H1 (cell line): ENCODE measurements around the gene RHEB. TPM values are rescaled to one million over a fixed set of nuclear protein-coding genes. Genes with fewer than 3 reads are reported as not detected.

Experiments used
- CTCF ChIA-PET: fragments of 300-600 bp; sonication (Branson Sonifier 250); formaldehyde crosslinking; loops from one replicate; lab custom pipeline; 2021; ENCODE audit not compliant: partially characterized antibody; lab: Charles Lee
- POLR2A ChIA-PET: fragments of 300-600 bp; sonication (Branson Sonifier 250); formaldehyde crosslinking; loops from one replicate; lab custom pipeline; 2021; ENCODE audit warnings: inconsistent platforms; ENCODE audit not compliant: partially characterized antibody; lab: Charles Lee
- DNase-seq, 2 experiments: peaks; one replicate each; pipeline versions ENCODE4 v3.0.0 to v3.0.0-alpha.2; 2010 to 2022; ENCODE audit warnings: low spot score in 2 of 2, low read depth in 1 of 2, mixed read lengths in 1 of 2
- FAIRE-seq: peaks from 2 replicates; lab custom pipeline; 2011; peaks lifted over from hg19 to GRCh38; lab: Jason Lieb, UNC
- H2AFZ ChIP-seq: 2 replicates; pipeline ENCODE4 v1.8.1; 2012; ENCODE audit warnings: low read length, inconsistent platforms
- H2AK5ac ChIP-seq: 2 replicates; pipeline ENCODE4 v1.6.1; 2013; ENCODE audit warnings: low read depth, low read length
- H2BK120ac ChIP-seq: replicated peaks from 2 replicates; pipeline ENCODE3; 2013; ENCODE audit warnings: low read depth, low read length, inconsistent platforms
- H2BK12ac ChIP-seq: 2 replicates; pipeline ENCODE4 v1.6.1; 2013; ENCODE audit warnings: low read depth, low read length
- H2BK15ac ChIP-seq: 2 replicates; pipeline ENCODE4 v1.6.1; 2013; ENCODE audit warnings: low read length
- H2BK20ac ChIP-seq: 2 replicates; pipeline ENCODE4 v1.6.1; 2013; ENCODE audit warnings: low read length
- H2BK5ac ChIP-seq: 2 replicates; pipeline ENCODE4 v1.6.1; 2013; ENCODE audit warnings: low read depth, low read length
- H3K14ac ChIP-seq: 2 replicates; pipeline ENCODE4 v1.6.1; 2013; ENCODE audit warnings: inconsistent platforms; ENCODE audit not compliant: insufficient read length
- H3K18ac ChIP-seq: 2 replicates; pipeline ENCODE4 v1.6.1; 2013; ENCODE audit warnings: low read length; ENCODE audit errors: extremely low read depth
- H3K23ac ChIP-seq: 2 replicates; pipeline ENCODE4 v1.6.1; 2013; ENCODE audit warnings: inconsistent platforms; ENCODE audit not compliant: insufficient read length
- H3K23me2 ChIP-seq: 2 replicates; pipeline ENCODE4 v1.6.1; 2013; ENCODE audit warnings: low read depth, low read length
- H3K27ac ChIP-seq: 2 replicates; pipeline ENCODE4 v1.6.1; 2011; ENCODE audit warnings: low read depth, low read length, inconsistent platforms
- H3K27me3 ChIP-seq, 4 experiments: replicated peaks in 1 of 4; 1 replicate in 1 of 4; 2 replicates in 3 of 4; pipeline versions ENCODE4 v1.6.1 to v1.8.1; 2011 to 2013; ENCODE audit warnings: low read length in 3 of 4, mild to moderate bottlenecking in 3 of 4, inconsistent platforms in 2 of 4, mixed read lengths in 2 of 4, moderate library complexity in 1 of 4; ENCODE audit not compliant: control insufficient read depth in 3 of 4, insufficient read depth in 3 of 4; ENCODE audit errors: extremely low read depth in 1 of 4
- H3K36me3 ChIP-seq, 4 experiments: 2 replicates each; pipeline versions ENCODE4 v1.6.1 to v1.8.1; 2011 to 2013; ENCODE audit warnings: mild to moderate bottlenecking in 4 of 4, low read length in 3 of 4, moderate library complexity in 2 of 4, control low read depth in 1 of 4, inconsistent platforms in 1 of 4; ENCODE audit not compliant: insufficient read depth in 4 of 4, control insufficient read depth in 2 of 4
- H3K4ac ChIP-seq: replicated peaks from 2 replicates; pipeline ENCODE3; 2013; ENCODE audit warnings: low read length, low read depth, mixed read lengths, inconsistent platforms; ENCODE audit not compliant: insufficient read length
- H3K4me1 ChIP-seq, 4 experiments: replicated peaks in 1 of 4; 1 replicate in 1 of 4; 2 replicates in 3 of 4; pipeline versions ENCODE4 v1.6.1 to v1.8.1; 2011 to 2013; ENCODE audit warnings: low read length in 3 of 4, inconsistent platforms in 2 of 4, mixed read lengths in 1 of 4; ENCODE audit not compliant: insufficient read depth in 4 of 4, control insufficient read depth in 3 of 4
- H3K4me2 ChIP-seq, 2 experiments: 2 replicates each; pipeline versions ENCODE4 v1.6.1 to v1.8.1; 2011 to 2013; ENCODE audit warnings: low read depth in 2 of 2, low read length in 2 of 2, control low read depth in 1 of 2, inconsistent platforms in 1 of 2, mild to moderate bottlenecking in 1 of 2; ENCODE audit not compliant: insufficient read depth in 1 of 2
- H3K4me3 ChIP-seq, 4 experiments: fragments of 200-600, 300-600 bp in 1 of 4; sonication (generic), shearing (Covaris generic), sonication (Bioruptor Twin) in 1 of 4; 2 replicates each; pipeline versions ENCODE4 v1.5.1 to v1.8.1; 2011 to 2016; ENCODE audit warnings: low read length in 4 of 4, low read depth in 3 of 4, control low read depth in 2 of 4, inconsistent platforms in 2 of 4, mild to moderate bottlenecking in 2 of 4, mixed read lengths in 1 of 4, moderate library complexity in 1 of 4; ENCODE audit not compliant: insufficient read depth in 2 of 4; ENCODE audit errors: extremely low read depth in 1 of 4
- H3K56ac ChIP-seq: replicated peaks from 2 replicates; pipeline ENCODE3; 2013; ENCODE audit warnings: low read depth, mild to moderate bottlenecking, mixed read lengths, low read length, inconsistent platforms; ENCODE audit not compliant: insufficient read length
- H3K79me1 ChIP-seq: 2 replicates; pipeline ENCODE4 v1.6.1; 2013; ENCODE audit warnings: low read depth, low read length, control low read depth
- H3K79me2 ChIP-seq, 2 experiments: 2 replicates each; pipeline versions ENCODE4 v1.6.1 to v1.8.1; 2012 to 2013; ENCODE audit warnings: low read length in 2 of 2, mild to moderate bottlenecking in 2 of 2, inconsistent platforms in 1 of 2; ENCODE audit not compliant: insufficient read depth in 2 of 2, control insufficient read depth in 1 of 2
- H3K9ac ChIP-seq, 4 experiments: replicated peaks in 1 of 4; 1 replicate in 1 of 4; 2 replicates in 3 of 4; pipeline versions ENCODE4 v1.6.1 to v1.8.1; 2011 to 2013; ENCODE audit warnings: low read depth in 3 of 4, low read length in 3 of 4, control low read depth in 2 of 4, mild to moderate bottlenecking in 2 of 4, moderate library complexity in 2 of 4, inconsistent platforms in 1 of 4; ENCODE audit errors: extremely low read depth in 1 of 4
- H3K9me3 ChIP-seq, 2 experiments: 2 replicates each; pipeline versions ENCODE4 v1.6.1 to v1.8.1; 2012 to 2013; ENCODE audit warnings: mild to moderate bottlenecking in 2 of 2, moderate library complexity in 2 of 2, control low read depth in 1 of 2, inconsistent platforms in 1 of 2, low read depth in 1 of 2, low read length in 1 of 2, mixed read lengths in 1 of 2; ENCODE audit not compliant: insufficient read depth in 2 of 2
- H4K20me1 ChIP-seq, 2 experiments: replicated peaks in 1 of 2; 2 replicates each; pipeline versions ENCODE3 to v1.8.1; 2011 to 2013; ENCODE audit warnings: inconsistent platforms in 2 of 2, low read length in 2 of 2, mild to moderate bottlenecking in 1 of 2; ENCODE audit not compliant: insufficient read depth in 2 of 2, control insufficient read depth in 1 of 2
- H4K5ac ChIP-seq: 2 replicates; pipeline ENCODE4 v1.6.1; 2013; ENCODE audit warnings: low read length, low read depth, mixed read lengths, inconsistent platforms; ENCODE audit not compliant: insufficient read length
- H4K8ac ChIP-seq: 2 replicates; pipeline ENCODE4 v1.8.0; 2013; ENCODE audit warnings: mild to moderate bottlenecking, moderate library complexity, low read length, inconsistent platforms; ENCODE audit not compliant: insufficient read depth; ENCODE audit errors: extremely low read depth
- H4K91ac ChIP-seq: replicated peaks from 2 replicates; pipeline ENCODE3; 2013; ENCODE audit warnings: low read length, mixed read lengths, inconsistent platforms; ENCODE audit not compliant: insufficient read length
- CBX8 ChIP-seq: fragments of 300-800, 300-1000 bp; sonication (generic); IDR thresholded peaks from 2 replicates; pipeline ENCODE4 v1.7.1; 2016; ENCODE audit warnings: low read depth, low read length, borderline replicate concordance
- SUZ12 ChIP-seq: fragments of 200-600 bp; sonication (generic); IDR thresholded peaks from 2 replicates; pipeline ENCODE4 v1.6.1; 2012; ENCODE audit warnings: mild to moderate bottlenecking, inconsistent platforms, low read length, moderate library complexity, mixed read lengths
- WGBS, 2 experiments: shearing (Covaris generic) in 1 of 2; methylation state at CpG; one replicate each; pipeline versions ENCODE4 v1.1.6 to v1.1.7; 2013 to 2015; ENCODE audit warnings: low lambda C conversion rate in 2 of 2, mixed read lengths in 2 of 2, inconsistent platforms in 1 of 2, low coverage in 1 of 2, missing lambda C conversion rate in 1 of 2; ENCODE audit not compliant: insufficient replicate concordance in 2 of 2, insufficient coverage in 1 of 2, insufficient read length in 1 of 2; ENCODE audit errors: extremely low coverage in 1 of 2, missing lambda C conversion rate in 1 of 2; 5-methylcytosine and 5-hydroxymethylcytosine counted together
- polyA plus RNA-seq, 7 experiments: library from polyadenylated mRNA; depleted of rRNA in 3 of 7; stranded (reverse) in 5 of 7; unstranded in 2 of 7; fragments of >200 nt in 5 of 7; fragments of 200-250 nt in 2 of 7; gene quantifications; 1 replicate in 5 of 7; 2 replicates in 1 of 7; 4 replicates in 1 of 7; pipeline versions ENCODE4 v1.2.1 to v1.2.3, GENCODE V29; 2011 to 2013; ENCODE audit warnings: missing spikeins in 2 of 7, mixed read lengths in 2 of 7
- total RNA-seq: library from RNA; stranded (reverse); fragmentation: NEBNext Ultra II Directional; extraction: Animal tissue kit (Norgen Biotek cat#: 25700); gene quantifications from 2 replicates; pipeline ENCODE4 v1.2.1, GENCODE V29; 2021

Gene RHEB
- total and polyA plus RNA-seq, 2 of the 8 experiments (the other 6 are each of a cell fraction or from before 2014, with no cell fraction given) = 60.8 to 132 TPM

GRCh38 chr7:151444632-151445031 lies 75.1 kb downstream of the RHEB start:
- H4K20me1 ChIP-seq = no peaks in the 10 kb centered on the region
- no peak overlapping the region for H2AK5ac ChIP-seq
- DNase-seq (no peak), FAIRE-seq (no peak)
- ChIA-PET CTCF (interaction anchor here (0.6 to 13.7 kb wide), 5 partner anchors 38 to 263 kb away, joined by 3 to 185 read pairs (median 4); no protein-coding TSS in a partner anchor), POLR2A (no interaction called here)
- peaks cover 8% of the 10 kb centered on the region; the same call in 1 of the 2 replicates for H3K23me2 ChIP-seq
- no peak overlapping the region for H3K9ac ChIP-seq
- no peak overlapping the region for H2BK15ac ChIP-seq
- H4K8ac ChIP-seq = no peak overlapping the region
- no peak overlapping the region for H3K4me3 ChIP-seq
- no peak overlapping the region for H3K4me2 ChIP-seq
- no peak overlapping the region for H2BK5ac ChIP-seq
- H3K36me3 ChIP-seq = no peaks in the 10 kb centered on the region
- peaks cover 0 to 12% (median 7%) of the 10 kb centered on the region in 4 experiments; a peak in 5 of 7 replicates for H3K27me3 ChIP-seq
- no peak overlapping the region for H3K23ac ChIP-seq
- no peaks in the 10 kb centered on the region for H3K9me3 ChIP-seq
- H3K18ac ChIP-seq = no peak overlapping the region
- 91% methylated on average over 1 of the region's 1 CpG; no CpG with 5 or more reads in 1 of the 2 experiments for WGBS, 2 experiments
- H3K14ac ChIP-seq = no peak overlapping the region
- no peak overlapping the region for H4K91ac ChIP-seq
- TF ChIP-seq CBX8 = no peak
- TF ChIP-seq SUZ12 = no peak
- no peak overlapping the region for H2BK12ac ChIP-seq
- H2BK120ac ChIP-seq = no peak overlapping the region
- H3K4ac ChIP-seq = no peak overlapping the region
- no peak overlapping the region for H2AFZ ChIP-seq
- no peak overlapping the region for H2BK20ac ChIP-seq
- no peaks in the 10 kb centered on the region for H3K79me1 ChIP-seq
- H4K5ac ChIP-seq = no peak overlapping the region
- peaks cover 0 to 15% (median 5%) of the 10 kb centered on the region in 4 experiments; a peak in 6 of 7 replicates for H3K4me1 ChIP-seq
- H3K56ac ChIP-seq = no peak overlapping the region
- H3K27ac ChIP-seq = no peak overlapping the region
- no peaks in the 10 kb centered on the region for H3K79me2 ChIP-seq
